ENCODE results near the gene C1orf146.
"Not testable (repeated sequence)": the region's sequence is repeated elsewhere in the genome, so short reads cannot be mapped to it uniquely, and the experiment has no call there.

The C1orf146 gene

GRCh38 chr1:92203105-92203504 is 14.6 kb upstream of the C1orf146 start:
- no peak overlapping the region for H3K27ac ChIP-seq (ENCODE audit: insufficient read depth, low read depth, low read length, poor library complexity, severe bottlenecking)
- no peaks in the 10 kb centered on the region for H3K36me3 ChIP-seq (ENCODE audit: control insufficient read depth, insufficient read depth, low read length)
- H3K9me3 ChIP-seq (ENCODE audit: control insufficient read depth, low read length), result no peaks in the 10 kb centered on the region
- no peak overlapping the region for H3K4me3 ChIP-seq (ENCODE audit: insufficient read depth, low read depth, low read length)
- H3K27me3 ChIP-seq (ENCODE audit: control insufficient read depth, insufficient read depth, low read length, poor library complexity, severe bottlenecking), result no peaks in the 10 kb centered on the region
- no peaks in the 10 kb centered on the region for H3K4me1 ChIP-seq (ENCODE audit: control insufficient read depth, insufficient read depth, low read length)

GRCh38 chr1:92210701-92211100 is 7.0 kb upstream of the C1orf146 start:
- H3K9me3 ChIP-seq (ENCODE audit: control insufficient read depth, low read length), result no peaks in the 10 kb centered on the region
- H3K27ac ChIP-seq (ENCODE audit: insufficient read depth, low read depth, low read length, poor library complexity, severe bottlenecking), result no peak overlapping the region
- no peaks in the 10 kb centered on the region for H3K36me3 ChIP-seq (ENCODE audit: control insufficient read depth, insufficient read depth, low read length)
- no peak overlapping the region for H3K4me3 ChIP-seq (ENCODE audit: insufficient read depth, low read depth, low read length)
- 92 to 100% methylated on average over 2 of the region's 2 CpGs for WGBS, 2 experiments
- H3K27me3 ChIP-seq (ENCODE audit: control insufficient read depth, insufficient read depth, low read length, poor library complexity, severe bottlenecking), result no peaks in the 10 kb centered on the region
- no peaks in the 10 kb centered on the region for H3K4me1 ChIP-seq (ENCODE audit: control insufficient read depth, insufficient read depth, low read length)

GRCh38 chr1:92211166-92211565 is 6.5 kb upstream of the C1orf146 start:
- Histone ChIP-seq H3K9me3 (ENCODE audit: control insufficient read depth, low read length) (no peaks in the 10 kb centered on the region), H3K36me3 (ENCODE audit: control insufficient read depth, insufficient read depth, low read length) (no peaks in the 10 kb centered on the region), H3K4me1 (ENCODE audit: control insufficient read depth, insufficient read depth, low read length) (no peaks in the 10 kb centered on the region), H3K4me3 (ENCODE audit: insufficient read depth, low read depth, low read length) (no peak overlapping the region), H3K27me3 (ENCODE audit: control insufficient read depth, insufficient read depth, low read length, poor library complexity, severe bottlenecking) (no peaks in the 10 kb centered on the region), H3K27ac (ENCODE audit: insufficient read depth, low read depth, low read length, poor library complexity, severe bottlenecking) (no peak overlapping the region)
- WGBS, 2 experiments, result 91 to 100% methylated on average over 1 to 2 of the region's 2 CpGs

- Histone ChIP-seq H3K27me3 (ENCODE audit: control insufficient read depth, insufficient read depth, low read length, poor library complexity, severe bottlenecking) (no peaks in the 10 kb centered on the region), H3K4me1 (ENCODE audit: control insufficient read depth, insufficient read depth, low read length) (no peaks in the 10 kb centered on the region), H3K36me3 (ENCODE audit: control insufficient read depth, insufficient read depth, low read length) (no peaks in the 10 kb centered on the region), H3K27ac (ENCODE audit: insufficient read depth, low read depth, low read length, poor library complexity, severe bottlenecking) (no peak overlapping the region), H3K9me3 (ENCODE audit: control insufficient read depth, low read length) (no peaks in the 10 kb centered on the region), H3K4me3 (ENCODE audit: insufficient read depth, low read depth, low read length) (no peak overlapping the region)
- 85 to 87% methylated on average over 13 to 14 of the region's 14 CpGs for WGBS, 2 experiments
Measured at GRCh38 chr1:92218559-92218958, 844 bp downstream of the C1orf146 start.

GRCh38 chr1:92219028-92219427 is 1.3 kb downstream of the C1orf146 start:
- H3K36me3 ChIP-seq (ENCODE audit: control insufficient read depth, insufficient read depth, low read length), result no peaks in the 10 kb centered on the region
- H3K27me3 ChIP-seq (ENCODE audit: control insufficient read depth, insufficient read depth, low read length, poor library complexity, severe bottlenecking), result no peaks in the 10 kb centered on the region
- no peaks in the 10 kb centered on the region for H3K9me3 ChIP-seq (ENCODE audit: control insufficient read depth, low read length)
- H3K27ac ChIP-seq (ENCODE audit: insufficient read depth, low read depth, low read length, poor library complexity, severe bottlenecking), result no peak overlapping the region
- no peak overlapping the region for H3K4me3 ChIP-seq (ENCODE audit: insufficient read depth, low read depth, low read length)
- H3K4me1 ChIP-seq (ENCODE audit: control insufficient read depth, insufficient read depth, low read length), result no peaks in the 10 kb centered on the region

- Histone ChIP-seq H3K4me1 (ENCODE audit: control insufficient read depth, insufficient read depth, low read length) (no peaks in the 10 kb centered on the region), H3K9me3 (ENCODE audit: control insufficient read depth, low read length) (no peaks in the 10 kb centered on the region), H3K4me3 (ENCODE audit: insufficient read depth, low read depth, low read length) (no peak overlapping the region), H3K36me3 (ENCODE audit: control insufficient read depth, insufficient read depth, low read length) (no peaks in the 10 kb centered on the region), H3K27ac (ENCODE audit: insufficient read depth, low read depth, low read length, poor library complexity, severe bottlenecking) (no peak overlapping the region), H3K27me3 (ENCODE audit: control insufficient read depth, insufficient read depth, low read length, poor library complexity, severe bottlenecking) (no peaks in the 10 kb centered on the region)
- 93 to 97% methylated on average over 3 of the region's 3 CpGs for WGBS, 2 experiments
Measured at GRCh38 chr1:92228401-92228800, 10.7 kb downstream of the C1orf146 start.

GRCh38 chr1:92230736-92231135 is 13.0 kb downstream of the C1orf146 start:
- no peak overlapping the region for H3K4me3 ChIP-seq (ENCODE audit: insufficient read depth, low read depth, low read length)
- H3K9me3 ChIP-seq (ENCODE audit: control insufficient read depth, low read length), result no peaks in the 10 kb centered on the region
- no peaks in the 10 kb centered on the region for H3K36me3 ChIP-seq (ENCODE audit: control insufficient read depth, insufficient read depth, low read length)
- H3K27me3 ChIP-seq (ENCODE audit: control insufficient read depth, insufficient read depth, low read length, poor library complexity, severe bottlenecking), result no peaks in the 10 kb centered on the region
- WGBS, 2 experiments, result 84 to 89% methylated on average over 1 of the region's 1 CpG
- no peak overlapping the region for H3K27ac ChIP-seq (ENCODE audit: insufficient read depth, low read depth, low read length, poor library complexity, severe bottlenecking)
- H3K4me1 ChIP-seq (ENCODE audit: control insufficient read depth, insufficient read depth, low read length), result no peaks in the 10 kb centered on the region

GRCh38 chr1:92240034-92240433 is 22.3 kb downstream of the C1orf146 start:
- Histone ChIP-seq H3K27me3 (ENCODE audit: control insufficient read depth, insufficient read depth, low read length, poor library complexity, severe bottlenecking) (no peaks in the 10 kb centered on the region), H3K27ac (ENCODE audit: insufficient read depth, low read depth, low read length, poor library complexity, severe bottlenecking) (no peak overlapping the region), H3K4me1 (ENCODE audit: control insufficient read depth, insufficient read depth, low read length) (no peaks in the 10 kb centered on the region), H3K9me3 (ENCODE audit: control insufficient read depth, low read length) (no peaks in the 10 kb centered on the region), H3K4me3 (ENCODE audit: insufficient read depth, low read depth, low read length) (no peak overlapping the region), H3K36me3 (ENCODE audit: control insufficient read depth, insufficient read depth, low read length) (peaks cover under 1% of the 10 kb centered on the region)
- WGBS, 2 experiments, result 88 to 96% methylated on average over 2 of the region's 2 CpGs

- 85 to 100% methylated on average over 1 of the region's 1 CpG for WGBS, 2 experiments
Measured at GRCh38 chr1:92244376-92244775, 26.7 kb downstream of the C1orf146 start.

GRCh38 chr1:92254714-92255113 is 37.0 kb downstream of the C1orf146 start:
- not testable (repeated sequence) for H3K27me3 ChIP-seq (ENCODE audit: control insufficient read depth, insufficient read depth, low read length, poor library complexity, severe bottlenecking); H3K4me3 ChIP-seq (ENCODE audit: insufficient read depth, low read depth, low read length); H3K9me3 ChIP-seq (ENCODE audit: control insufficient read depth, low read length); H3K27ac ChIP-seq (ENCODE audit: insufficient read depth, low read depth, low read length, poor library complexity, severe bottlenecking); H3K4me1 ChIP-seq (ENCODE audit: control insufficient read depth, insufficient read depth, low read length)
- peaks cover 15% of the 10 kb centered on the region for H3K36me3 ChIP-seq (ENCODE audit: control insufficient read depth, insufficient read depth, low read length)
- 75 to 77% methylated on average over 3 of the region's 3 CpGs for WGBS, 2 experiments

More at GRCh38 chr1:92244376-92244775, 26.7 kb downstream of the C1orf146 start:
- Histone ChIP-seq H3K4me1 (ENCODE audit: control insufficient read depth, insufficient read depth, low read length) (no peaks in the 10 kb centered on the region), H3K27ac (ENCODE audit: insufficient read depth, low read depth, low read length, poor library complexity, severe bottlenecking) (no peak overlapping the region), H3K27me3 (ENCODE audit: control insufficient read depth, insufficient read depth, low read length, poor library complexity, severe bottlenecking) (no peaks in the 10 kb centered on the region), H3K4me3 (ENCODE audit: insufficient read depth, low read depth, low read length) (no peak overlapping the region), H3K36me3 (ENCODE audit: control insufficient read depth, insufficient read depth, low read length) (peaks cover 4% of the 10 kb centered on the region), H3K9me3 (ENCODE audit: control insufficient read depth, low read length) (no peaks in the 10 kb centered on the region)

GRCh38 chr1:92259350-92259749 is 41.6 kb downstream of the C1orf146 start:
- WGBS, 2 experiments, result 100% methylated on average over 1 of the region's 1 CpG
- Histone ChIP-seq H3K27ac (ENCODE audit: insufficient read depth, low read depth, low read length, poor library complexity, severe bottlenecking) (no peak overlapping the region), H3K36me3 (ENCODE audit: control insufficient read depth, insufficient read depth, low read length) (peaks cover 34% of the 10 kb centered on the region), H3K4me1 (ENCODE audit: control insufficient read depth, insufficient read depth, low read length) (no peaks in the 10 kb centered on the region), H3K9me3 (ENCODE audit: control insufficient read depth, low read length) (no peaks in the 10 kb centered on the region), H3K27me3 (ENCODE audit: control insufficient read depth, insufficient read depth, low read length, poor library complexity, severe bottlenecking) (no peaks in the 10 kb centered on the region), H3K4me3 (ENCODE audit: insufficient read depth, low read depth, low read length) (no peak overlapping the region)

All from ectodermal cell (in vitro differentiated cells).